GM12874 (cell line): ENCODE data around the gene CLPTM1.
"Not testable (repeated sequence)": the region's sequence is repeated elsewhere in the genome, so short reads cannot be mapped to it uniquely, and the experiment has no call there.

Source experiments
- CTCF ChIP-seq: IDR thresholded peaks from 2 replicates; pipeline ENCODE4 v1.5.1; 2011; ENCODE audit warnings: low read depth, mild to moderate bottlenecking, control low read depth, low read length, moderate library complexity; ENCODE audit not compliant: insufficient read depth

Gene CLPTM1

DNA sequence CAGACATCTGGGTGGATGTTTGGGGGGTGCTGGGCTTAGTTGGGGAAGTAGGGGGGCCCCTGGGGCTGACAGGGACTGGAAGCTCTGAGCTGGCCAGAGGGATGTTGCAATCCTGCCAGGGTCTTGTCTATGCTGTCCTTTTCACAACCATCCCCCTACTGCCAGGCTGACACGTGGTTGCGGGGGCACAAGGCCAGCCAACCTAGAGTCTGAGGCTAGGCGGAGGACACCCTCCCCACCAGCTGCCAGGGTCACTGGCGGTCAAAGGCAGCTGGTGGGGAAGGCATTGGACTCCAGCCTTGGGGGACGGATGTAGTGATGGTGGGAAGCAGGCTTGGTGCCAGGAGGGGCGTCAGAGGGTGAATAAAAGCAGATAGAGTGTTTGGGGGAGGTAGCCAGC lies 42.3 kb upstream of the CLPTM1 start:
- no peak for TF ChIP-seq CTCF

- not testable (repeated sequence) for TF ChIP-seq CTCF
Measured at GRCh38 chr19:44914433-44915206, 40.6 kb upstream of the CLPTM1 start, which contains the start of gene APOC1. Gene APOC1, plus strand, starts transcription at chr19:44914608. Its CDS starts 284 bp downstream, at chr19:44914892.

- no peak for TF ChIP-seq CTCF
Measured at GRCh38 chr19:44924243-44924725, 30.9 kb upstream of the CLPTM1 start.

- TF ChIP-seq CTCF, result no peak
Measured at GRCh38 chr19:44925114-44925891, 29.9 kb upstream of the CLPTM1 start.

DNA sequence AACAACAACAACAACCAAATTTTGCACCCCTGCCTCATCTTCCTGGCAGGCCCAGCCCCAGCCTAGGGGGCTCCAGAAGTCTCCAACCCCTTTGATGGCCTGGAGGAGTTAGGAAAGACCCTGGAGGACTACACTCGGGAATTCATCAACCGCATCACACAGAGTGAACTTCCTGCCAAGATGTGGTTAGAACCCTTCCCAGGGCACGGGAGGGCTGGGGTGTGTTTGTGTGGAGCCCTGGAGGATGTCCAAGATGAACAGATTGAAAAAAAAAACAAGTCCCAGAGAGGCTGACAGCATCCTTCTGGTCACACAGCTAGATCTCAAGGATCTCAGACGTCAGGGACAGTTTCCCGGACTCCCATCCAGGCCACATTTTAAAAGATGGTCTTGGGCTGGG lies 27.4 kb upstream of the CLPTM1 start:
- no peak for TF ChIP-seq CTCF

DNA sequence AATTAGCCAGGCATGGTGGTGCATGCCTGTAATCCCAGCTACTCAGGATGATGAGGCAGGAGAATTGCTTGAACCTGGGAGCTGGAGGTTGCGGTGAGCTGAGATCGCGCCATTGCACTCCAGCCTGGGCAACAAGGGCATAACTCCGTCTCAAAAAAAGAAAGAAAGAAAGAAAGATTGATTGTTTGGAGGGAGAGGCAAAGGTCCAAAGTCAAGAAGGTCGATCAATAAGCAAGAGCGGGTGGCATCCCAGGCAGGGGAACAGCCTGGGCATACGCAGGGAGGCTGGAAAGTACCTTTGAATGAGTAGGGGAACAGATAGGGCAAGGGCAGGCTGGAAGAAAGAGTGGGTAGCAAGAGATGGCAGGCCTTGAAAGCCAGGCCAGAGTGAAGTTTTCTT lies 25.1 kb upstream of the CLPTM1 start:
- TF ChIP-seq CTCF, result no peak

DNA sequence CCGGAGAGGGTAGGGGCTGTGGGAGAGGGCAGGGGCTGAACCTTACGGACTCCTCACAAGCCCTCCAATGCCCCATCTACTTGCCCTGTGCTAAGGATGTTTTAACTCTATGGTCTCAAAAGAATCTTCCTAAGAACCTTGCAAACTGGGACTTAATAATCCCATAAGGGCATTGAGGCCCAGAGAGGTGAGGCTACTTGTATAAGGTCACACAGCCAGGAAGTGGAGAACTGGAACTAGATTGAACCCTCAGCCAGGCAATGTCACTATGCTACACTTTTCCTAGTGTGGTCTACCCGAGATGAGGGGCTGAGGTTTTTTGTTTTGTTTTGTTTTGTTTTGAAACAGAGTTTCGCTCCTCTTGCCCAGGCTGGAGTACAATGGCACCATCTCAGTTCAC lies 23.6 kb upstream of the CLPTM1 start:
- no peak for TF ChIP-seq CTCF
